ENCODE measurements around the gene ELF2. TPM values are rescaled to one million over a fixed set of nuclear protein-coding genes. Genes with fewer than 3 reads are reported as not detected.

ELF2 gene
- total and polyA plus RNA-seq, 2 donors (not counting 3 experiments of a cell fraction or from before 2014, with no cell fraction given): 16.4 to 35.1 TPM

- H3K27me3 ChIP-seq (ENCODE audit: control insufficient read depth in 2 of 2, insufficient read depth in 2 of 2, low read length in 2 of 2): no peaks in the 10 kb centered on the region
- H3K36me3 ChIP-seq (ENCODE audit: control insufficient read depth in 2 of 2, extremely low read depth in 1 of 2, insufficient read depth in 2 of 2, low read length in 2 of 2): peaks cover 2 to 7% of the 10 kb centered on the region in 2 experiments
- no peak overlapping the region for H3K4me2 ChIP-seq (ENCODE audit: insufficient read depth, low read length)
- dilution Hi-C loops (cut with MboI; ENCODE audit: extremely low pct_ligation_motif_present, low sequenced_read_pairs) (no loop called here), intact Hi-C loops (cut with micrococcal nuclease) (no loop called here)
- no peaks in the 10 kb centered on the region for H3K9me1 ChIP-seq (replicated peaks; ENCODE audit: control insufficient read depth, extremely low read depth, insufficient read depth, low read length)
- H3K9ac ChIP-seq (replicated peaks; ENCODE audit: extremely low read depth, insufficient read depth, low read length): no peak overlapping the region
- H2AFZ ChIP-seq (ENCODE audit: low read depth, low read length): no peak overlapping the region
- POLR2A ChIA-PET: no interaction called here
- H3K4me1 ChIP-seq (ENCODE audit: control insufficient read depth, extremely low read depth, insufficient read depth, low read length): no peaks in the 10 kb centered on the region
- DNase-seq (ENCODE audit: low read depth, low spot score) (no peak), FAIRE-seq (no peak)
- peaks cover 75% of the 10 kb centered on the region for H3K79me2 ChIP-seq (ENCODE audit: control insufficient read depth, insufficient read depth, low read length)
- no peaks in the 10 kb centered on the region for H3K9me3 ChIP-seq (replicated peaks; ENCODE audit: control insufficient read depth, insufficient read depth, low read length)
- H4K20me1 ChIP-seq (replicated peaks; ENCODE audit: control insufficient read depth, extremely low read depth, insufficient read depth, low read length): peaks cover 19% of the 10 kb centered on the region
- CTCF ChIA-PET: interaction anchor here (0.9 to 4.3 kb wide), 3 partner anchors 10 to 46 kb away, joined by 3 to 33 read pairs (median 4); no protein-coding TSS in a partner anchor
- BruUV-seq (replicated peaks): no TSS peak
- TF ChIP-seq EZH2 (IDR thresholded peaks at IDR 0.05; ENCODE audit: borderline replicate concordance, low read depth, low read length, severe bottlenecking) (no peak), POLR2A (IDR thresholded peaks at IDR 0.05; ENCODE audit: low read depth, low read length) (no peak), FOS (IDR thresholded peaks at IDR 0.05; ENCODE audit: borderline replicate concordance, insufficient read depth, low read length) (no peak), JUN (IDR thresholded peaks at IDR 0.05; ENCODE audit: borderline replicate concordance, insufficient read depth, insufficient read length, low read depth) (no peak), MYC (IDR thresholded peaks at IDR 0.05; ENCODE audit: low read depth, low read length) (no peak), POLR2AphosphoS5 (IDR thresholded peaks at IDR 0.05; ENCODE audit: insufficient read depth, low read depth, low read length) (no peak), CTCF (IDR thresholded peaks at IDR 0.05; ENCODE audit: extremely low read depth in 1 of 2, insufficient read depth in 1 of 2, low read depth in 1 of 2, low read length in 2 of 2) (no peak), MAX (IDR thresholded peaks at IDR 0.05; ENCODE audit: insufficient read depth, insufficient read length) (no peak), GATA2 (IDR thresholded peaks at IDR 0.05; ENCODE audit: insufficient read depth, insufficient read length, low read depth, low read length) (no peak)
- H3K4me3 ChIP-seq (replicated peaks in 1 of 3; ENCODE audit: insufficient read depth in 1 of 3, low read depth in 1 of 3, low read length in 3 of 3): no peak overlapping the region
- no peak overlapping the region for H3K27ac ChIP-seq (ENCODE audit: insufficient read depth, low read depth, low read length)
Observed at GRCh38 chr4:139076016-139076744, 100.8 kb downstream of the ELF2 start.
